HepG2 (cell line): ENCODE results near the gene CGREF1. TPM values are rescaled to one million over a fixed set of nuclear protein-coding genes. Genes with fewer than 3 reads are reported as not detected.

Source experiments
- BATF2 ChIP-seq: sonication (generic); formaldehyde crosslinking; IDR thresholded peaks from 2 replicates; pipeline ENCODE4 v1.8.0; 2022; ENCODE audit warnings: mild to moderate bottlenecking, missing genetic modification reagents, moderate library complexity
- CTCF ChIP-seq: sonication (generic); formaldehyde crosslinking; IDR thresholded peaks from 2 replicates; pipeline ENCODE4 v1.5.0; 2020; ENCODE audit warnings: mild to moderate bottlenecking, missing genetic modification reagents, moderate library complexity
- HDAC1 ChIP-seq: sonication (generic); formaldehyde crosslinking; IDR thresholded peaks from 2 replicates; pipeline ENCODE4 v1.5.1; 2020; ENCODE audit warnings: mild to moderate bottlenecking, missing genetic modification reagents
- KAT8 ChIP-seq: IDR thresholded peaks from 2 replicates; pipeline ENCODE4 v1.6.1; 2016; ENCODE audit warnings: missing genetic modification reagents, missing compliant biosample characterization
- KDM3A ChIP-seq: IDR thresholded peaks from 2 replicates; pipeline ENCODE4 v1.6.1; 2018; ENCODE audit warnings: low read depth, missing compliant biosample characterization
- KLF9 ChIP-seq: IDR thresholded peaks from 2 replicates; pipeline ENCODE4 v1.6.1; 2016; ENCODE audit warnings: low read depth
- MAX ChIP-seq: IDR thresholded peaks from 2 replicates; pipeline ENCODE4 v1.6.1; 2012; ENCODE audit warnings: inconsistent platforms
- NR2F1 ChIP-seq, 2 experiments: fragments of 450-650 bp in 1 of 2; formaldehyde crosslinking in 1 of 2; IDR thresholded peaks; 2 replicates each; pipeline versions ENCODE4 v1.5.0 to v1.6.1; 2016 to 2020; ENCODE audit warnings: mild to moderate bottlenecking in 1 of 2, missing compliant biosample characterization in 1 of 2, missing genetic modification reagents in 1 of 2, moderate library complexity in 1 of 2
- PHB2 ChIP-seq: fragments of 450-650 bp; IDR thresholded peaks from 2 replicates; pipeline ENCODE4 v1.6.1; 2018; ENCODE audit not compliant: partially characterized antibody
- POLR2A ChIP-seq, 2 experiments: IDR thresholded peaks; 2 replicates each; pipeline ENCODE4 v1.6.1; 2011; ENCODE audit warnings: low read depth in 2 of 2, low read length in 2 of 2, mild to moderate bottlenecking in 1 of 2, moderate library complexity in 1 of 2; ENCODE audit not compliant: insufficient read depth in 1 of 2
- RCOR2 ChIP-seq: IDR thresholded peaks from 2 replicates; pipeline ENCODE4 v1.6.1; 2016; ENCODE audit warnings: missing biosample characterization, missing genetic modification reagents
- SKIL ChIP-seq: sonication (generic); formaldehyde crosslinking; IDR thresholded peaks from 2 replicates; pipeline ENCODE4 v1.8.0; 2022; ENCODE audit warnings: missing genetic modification reagents, mild to moderate bottlenecking, moderate library complexity, borderline replicate concordance
- SNRNP70 ChIP-seq: fragments of 200-400 bp; formaldehyde crosslinking; IDR thresholded peaks from 2 replicates; pipeline ENCODE4 v1.6.1; 2017; ENCODE audit warnings: mild to moderate bottlenecking, low read depth, low read length, moderate library complexity
- TRAFD1 ChIP-seq: sonication (generic); formaldehyde crosslinking; IDR thresholded peaks from 2 replicates; pipeline ENCODE4 v1.5.1; 2020; ENCODE audit warnings: missing genetic modification reagents, mild to moderate bottlenecking, borderline replicate concordance
- ZBTB26 ChIP-seq: IDR thresholded peaks from 2 replicates; pipeline ENCODE4 v1.6.1; 2016; ENCODE audit warnings: missing compliant biosample characterization, missing genetic modification reagents, borderline replicate concordance
- ZFX ChIP-seq: sonication (generic); formaldehyde crosslinking; IDR thresholded peaks from 2 replicates; pipeline ENCODE4 v1.4.0; 2020; ENCODE audit warnings: mild to moderate bottlenecking, low read depth, missing genetic modification reagents, moderate library complexity
- ZNF18 ChIP-seq: sonication (generic); formaldehyde crosslinking; IDR thresholded peaks from 2 replicates; pipeline ENCODE4 v1.8.0; 2022; ENCODE audit warnings: mild to moderate bottlenecking, missing genetic modification reagents; ENCODE audit not compliant: insufficient replicate concordance
- ZNF660 ChIP-seq: sonication (generic); formaldehyde crosslinking; IDR thresholded peaks from 2 replicates; pipeline ENCODE4 v1.5.1; 2020; ENCODE audit warnings: mild to moderate bottlenecking, low read depth, missing genetic modification reagents, borderline replicate concordance
- ZNF775 ChIP-seq: sonication (generic); formaldehyde crosslinking; IDR thresholded peaks from 2 replicates; pipeline ENCODE4 v1.4.0; 2020; ENCODE audit warnings: missing genetic modification reagents, mild to moderate bottlenecking, moderate library complexity, borderline replicate concordance
- polyA plus RNA-seq, 8 experiments: library from polyadenylated mRNA; depleted of rRNA in 3 of 8; stranded (reverse) in 7 of 8; unstranded in 1 of 8; fragments of >200 nt; fragmentation: Illumina TruSeq in 4 of 8; extraction: Trizol in 4 of 8; gene quantifications; 2 replicates each; pipeline versions ENCODE4 v1.2.1 to v1.2.3, GENCODE V29; 2011 to 2016; ENCODE audit warnings: low read depth in 4 of 8, missing spikeins in 1 of 8, mixed read lengths in 1 of 8; ENCODE audit not compliant: insufficient read depth in 1 of 8
- total RNA-seq, 5 experiments: library from RNA; depleted of rRNA; stranded (reverse); fragments of >200 nt; fragmentation: Illumina TruSeq; extraction: Trizol; gene quantifications; 2 replicates each; pipeline ENCODE4 v1.2.3, GENCODE V29; 2016; ENCODE audit warnings: low read depth in 1 of 5

The CGREF1 gene
- total and polyA plus RNA-seq, 2 of the 13 experiments (the other 11 are each of a cell fraction or from before 2014, with no cell fraction given) = 13.9 to 23.4 TPM

- TF ChIP-seq CTCF (CRISPR knock-in tag) (no peak), TRAFD1 (CRISPR knock-in tag) (peak; percentile 49; the same call in 1 of the 2 replicates), SNRNP70 (no peak), NR2F1 (CRISPR knock-in tag; IDR thresholded peaks at IDR 0.05) (no peak), PHB2 (no peak), SKIL (no peak), KLF9 (CRISPR knock-in tag) (no peak), BATF2 (CRISPR knock-in tag) (no peak), POLR2A (IDR thresholded peaks at IDR 0.05; ENCODE audit: insufficient read depth in 1 of 2, low read depth in 2 of 2, low read length in 2 of 2) (peak in 1 of 2 experiments; percentile 5; a peak in 1 of 4 replicates), ZNF18 (CRISPR knock-in tag) (no peak), KAT8 (CRISPR knock-in tag) (no peak), RCOR2 (no peak), ZBTB26 (no peak), MAX (peak; percentile 49; the same call in 1 of the 2 replicates), ZNF775 (CRISPR knock-in tag) (no peak), KDM3A (CRISPR knock-in tag) (no peak), ZFX (CRISPR knock-in tag) (no peak), ZNF660 (CRISPR knock-in tag) (no peak), HDAC1 (CRISPR knock-in tag) (0 out of 2 replicates have a peak, but pooled peaks have one; percentile 30)
Observed at GRCh38 chr2:27126252-27126710, 7.4 kb upstream of the CGREF1 start (continued).
